SHP77 (cell line): ENCODE measurements around the gene RAB7A.

Experiments
- DNase-seq, 2 experiments: peaks; one replicate each; lab custom pipeline; 2025; lab: John Stamatoyannopoulos, UW

The RAB7A gene

GRCh38 chr3:128726023-128727016, at the start of gene RAB7A:
TSS of gene RAB7A (plus strand) at chr3:128726183. CDS start at chr3:128795368, 69,185 bp downstream.
- DNase-seq: peak; percentile 93 to 96

DNA sequence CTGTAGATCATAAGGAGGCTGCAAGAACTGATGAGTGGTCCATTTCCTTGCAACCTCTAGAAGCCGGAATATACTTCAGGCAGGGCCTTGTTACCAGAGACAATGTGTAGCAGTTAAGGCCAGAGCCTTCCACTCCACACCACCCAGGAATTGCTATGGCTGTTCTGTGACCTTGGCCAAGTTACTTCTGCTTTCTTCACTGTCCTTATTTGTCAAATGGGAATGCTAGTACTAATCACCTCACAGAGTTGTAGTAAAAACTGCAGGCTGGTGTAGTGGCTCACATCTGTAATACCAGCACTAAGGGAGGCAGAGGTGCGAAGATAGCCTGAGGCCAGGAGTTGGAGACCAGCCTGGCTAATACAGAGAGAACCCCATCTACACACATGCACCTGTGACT, 46.6 kb upstream of the RAB7A start:
- no peak for DNase-seq

DNA sequence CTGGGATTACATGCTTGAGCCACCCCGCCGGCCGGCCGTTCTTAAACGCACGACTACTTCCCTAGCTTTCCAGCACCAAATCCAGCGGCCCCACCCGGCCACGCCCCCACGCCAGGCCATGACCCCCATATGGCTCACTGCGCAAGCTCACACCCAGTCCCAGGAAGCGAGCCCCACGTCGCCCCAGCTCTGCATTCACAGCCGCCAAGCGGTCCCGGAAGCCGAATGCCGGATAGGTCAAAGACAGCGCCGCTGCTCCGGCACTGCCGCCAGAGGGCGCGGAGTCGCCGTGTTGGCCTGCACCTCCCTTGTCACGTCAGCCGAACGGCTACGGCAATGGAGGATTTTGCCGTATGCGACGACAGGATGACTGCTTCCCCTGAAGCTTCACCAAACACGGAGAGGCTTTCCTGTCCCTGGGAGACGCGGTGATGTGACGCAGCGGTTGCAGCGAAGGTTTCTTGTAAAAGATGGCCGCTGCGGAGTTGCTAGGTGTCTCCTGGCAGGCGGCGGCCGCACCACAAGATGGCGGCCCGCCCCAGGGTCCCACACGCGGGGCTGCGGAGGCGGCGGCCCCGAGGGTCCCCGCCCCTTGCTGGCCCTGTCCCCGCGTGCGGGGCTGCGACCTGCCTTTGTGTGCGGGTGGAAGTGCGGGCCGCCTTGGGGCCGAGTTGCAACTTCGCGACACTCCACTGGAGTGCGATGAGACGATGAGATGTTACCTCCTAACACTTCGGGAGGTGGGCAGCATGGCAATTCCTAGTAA, 45.2 kb upstream of the RAB7A start:
- peak; percentile 95 to 97 for DNase-seq

DNA sequence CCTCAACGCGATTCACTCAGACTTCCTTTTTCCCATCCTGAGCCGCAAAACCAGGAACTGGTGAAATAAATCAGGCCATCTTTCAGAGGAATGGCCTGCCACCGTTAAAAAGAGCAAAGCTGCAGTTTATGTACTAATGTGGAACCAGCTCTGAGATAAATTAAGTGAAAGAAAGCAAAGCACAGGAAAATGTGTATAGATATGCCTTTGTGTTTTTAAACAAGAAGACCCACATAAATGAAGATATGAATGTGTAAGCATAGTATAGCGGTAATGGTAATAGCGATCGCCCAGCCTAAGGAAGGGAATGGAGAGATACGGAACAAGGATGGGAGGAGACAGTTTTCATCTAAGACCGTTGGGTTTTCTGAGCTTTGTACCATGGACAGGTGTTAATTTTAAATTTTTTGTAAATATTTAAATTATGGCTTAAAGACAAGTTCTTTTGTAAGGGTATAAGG, 44.6 kb upstream of the RAB7A start:
- DNase-seq: peak in 1 of 2 experiments; percentile 17

DNA sequence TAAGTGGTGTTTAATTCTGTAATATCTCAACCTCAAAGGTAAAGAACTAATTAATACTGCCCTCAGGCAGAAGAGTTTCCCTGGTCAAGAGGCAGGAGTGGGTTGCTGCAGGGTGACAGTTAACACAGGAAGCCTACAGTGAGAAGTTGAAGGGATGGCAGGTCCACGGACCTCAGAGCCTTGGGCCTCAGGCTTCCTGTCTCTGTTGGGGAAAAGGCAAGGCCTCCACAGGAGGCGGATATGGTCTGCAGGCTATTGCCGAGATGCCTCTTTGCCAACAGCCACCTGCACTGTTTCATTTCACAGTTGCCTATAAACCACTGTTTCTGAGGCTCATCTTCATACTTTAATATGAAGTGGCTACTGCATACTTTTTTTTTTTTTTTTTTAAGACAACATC, 42.0 kb upstream of the RAB7A start:
- DNase-seq: no peak

DNA sequence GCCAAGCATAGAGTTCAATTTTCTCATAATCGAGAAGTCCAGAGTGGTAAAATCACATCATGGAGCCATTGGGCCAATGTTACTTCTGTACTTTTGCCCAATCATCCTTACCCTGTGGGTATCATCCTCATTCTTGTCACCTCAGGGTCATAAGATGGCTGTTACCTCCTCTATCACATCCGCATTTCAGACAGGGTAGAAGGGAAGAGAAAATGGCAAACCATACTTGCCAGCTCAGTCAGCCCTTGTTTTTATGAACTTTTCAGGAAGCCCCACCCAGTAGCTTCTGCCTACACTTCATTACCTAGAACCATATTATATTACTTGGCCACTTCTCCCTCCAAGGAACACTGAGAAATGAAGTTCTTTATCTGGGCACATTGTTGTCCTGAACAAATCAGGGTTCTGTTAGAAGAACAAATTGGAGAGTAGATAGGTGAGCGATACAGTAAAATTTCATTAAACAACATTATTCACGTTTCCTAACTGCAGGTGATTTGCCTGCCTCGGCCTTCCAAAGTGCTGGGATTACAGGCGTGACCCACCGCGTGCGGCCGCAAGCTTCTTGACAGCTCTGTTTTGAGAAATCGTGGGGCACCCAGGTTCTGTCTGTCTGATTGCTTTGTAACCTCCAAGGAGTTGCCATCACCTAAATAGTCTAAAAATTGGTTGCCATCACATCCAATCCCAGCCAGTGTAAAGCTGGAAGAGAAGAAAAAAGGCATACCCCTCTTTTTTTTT, 40.8 kb upstream of the RAB7A start:
- no peak for DNase-seq

DNA sequence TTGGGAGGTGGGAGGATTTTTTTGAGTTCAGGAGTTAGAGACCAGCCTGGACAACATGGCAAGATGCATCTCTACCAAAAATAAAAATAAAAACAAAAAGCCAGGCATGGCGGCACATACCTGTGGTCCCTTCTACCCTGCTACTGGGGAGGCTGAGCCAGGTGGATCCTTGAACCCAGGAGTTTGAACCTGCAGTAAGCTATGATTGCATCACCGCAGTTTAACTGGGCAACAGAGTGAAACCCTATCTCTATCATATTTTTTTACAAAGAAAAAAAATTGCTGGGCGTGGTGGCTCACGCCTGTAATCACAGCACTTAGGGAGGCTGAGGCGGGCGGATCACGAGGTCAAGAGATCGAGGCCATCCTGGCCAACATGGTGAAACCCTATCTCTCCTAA, 39.5 kb upstream of the RAB7A start:
- no peak for DNase-seq

DNA sequence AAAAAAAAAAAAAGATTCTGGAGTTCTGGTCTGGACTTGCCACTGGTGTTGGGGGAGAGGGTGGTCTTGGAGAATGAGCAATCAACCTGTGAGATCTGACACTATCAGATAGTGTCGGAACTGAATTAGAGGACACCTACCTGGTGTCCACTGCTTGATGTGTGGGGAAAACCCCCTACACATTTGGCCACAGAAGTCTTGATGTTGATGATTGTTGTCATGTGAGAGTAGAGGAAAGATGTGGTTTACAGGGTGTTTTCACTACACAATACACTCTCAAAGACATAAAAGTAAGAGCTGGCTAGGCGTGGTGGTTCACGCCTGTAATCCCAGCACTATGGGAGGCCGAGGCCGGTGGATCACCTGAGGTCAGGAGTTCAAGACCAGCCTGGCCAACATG, 36.9 kb upstream of the RAB7A start:
- no peak for DNase-seq

GRCh38 chr3:128693696-128694095, 32.3 kb upstream of the RAB7A start:
- no peak for DNase-seq

- no peak for DNase-seq
Measured at GRCh38 chr3:128697341-128697740, 28.6 kb upstream of the RAB7A start.

DNA sequence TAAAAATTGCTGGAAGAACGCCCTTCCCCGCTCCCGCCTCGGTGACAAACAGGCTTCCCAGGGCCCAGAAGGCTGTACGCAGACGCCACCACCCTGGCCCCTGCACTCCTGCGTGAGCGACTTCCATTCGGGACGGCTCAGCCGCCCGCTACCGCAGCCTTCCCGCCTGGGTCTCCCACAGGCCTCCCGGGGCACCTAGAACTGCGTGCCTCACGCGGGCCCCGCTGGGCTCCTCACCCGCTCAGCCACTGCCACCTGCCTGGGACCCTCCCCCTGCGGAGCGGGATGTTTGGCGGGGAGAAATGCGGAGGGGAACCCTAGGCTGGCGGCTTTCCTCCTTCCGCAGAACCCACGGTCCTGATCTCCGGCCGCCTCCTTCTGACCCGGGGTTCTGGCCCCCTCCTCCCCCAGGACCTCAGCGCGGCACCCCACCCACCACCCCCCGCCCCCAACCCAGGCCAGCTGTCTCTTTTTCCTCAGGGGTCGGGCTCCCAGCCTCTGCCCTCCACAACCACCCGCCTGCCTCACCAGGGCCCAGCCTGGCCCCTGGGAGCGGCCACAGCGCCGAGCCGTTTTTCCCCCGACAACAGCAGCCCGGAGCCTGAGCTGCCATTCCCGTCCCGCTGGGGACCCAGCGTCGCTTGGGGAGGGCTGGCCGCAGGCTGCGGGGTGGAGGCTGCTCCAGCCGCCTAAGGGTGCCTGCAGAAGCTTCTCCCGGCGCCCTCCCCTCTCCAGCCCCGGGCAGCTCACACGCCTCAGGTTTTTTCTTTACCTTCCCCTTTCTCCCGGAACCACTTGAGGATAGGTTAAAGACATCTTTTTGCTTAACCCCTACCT, 27.6 kb upstream of the RAB7A start:
- no peak for DNase-seq

DNA sequence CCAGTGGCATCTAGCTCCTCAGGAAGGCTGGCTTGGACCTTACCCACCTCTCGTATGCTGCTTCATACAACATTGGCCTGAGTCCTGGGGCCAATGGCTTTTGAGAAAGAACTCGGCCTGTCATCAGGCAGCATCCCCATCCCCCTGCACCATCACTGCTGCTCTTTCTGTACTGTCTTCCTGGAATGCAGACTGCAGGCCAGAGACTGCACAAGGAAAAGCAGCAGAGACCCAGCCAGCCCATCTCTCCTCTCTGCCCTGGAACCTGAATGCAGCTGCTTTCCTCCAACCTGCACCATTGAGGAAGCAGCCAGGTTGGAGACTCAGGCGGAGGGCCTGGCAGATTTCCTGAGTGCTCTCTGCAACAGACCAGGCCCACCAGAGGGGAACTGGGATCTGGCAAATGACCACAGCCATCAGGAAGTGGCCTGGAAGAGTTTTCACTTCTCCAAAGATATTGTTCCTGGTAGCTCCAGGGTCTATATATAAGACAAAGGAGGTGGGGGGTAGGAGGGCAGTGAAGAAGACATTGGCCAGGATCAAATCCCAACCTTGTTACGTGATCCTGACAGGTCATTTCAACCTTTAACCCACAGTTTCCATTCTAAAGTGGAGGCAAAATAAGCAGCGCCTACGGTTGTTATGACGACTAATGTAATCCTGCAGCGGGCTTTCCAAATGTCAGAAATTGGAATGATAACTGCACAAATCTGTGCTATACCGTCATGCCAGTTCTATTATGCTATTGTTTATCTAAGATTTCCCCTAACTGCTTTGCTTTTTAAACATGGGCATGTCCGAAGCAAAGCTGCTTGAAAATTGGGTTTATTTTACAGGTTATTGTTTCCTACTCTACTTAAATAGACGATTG, 24.4 kb upstream of the RAB7A start:
- DNase-seq: no peak

DNA sequence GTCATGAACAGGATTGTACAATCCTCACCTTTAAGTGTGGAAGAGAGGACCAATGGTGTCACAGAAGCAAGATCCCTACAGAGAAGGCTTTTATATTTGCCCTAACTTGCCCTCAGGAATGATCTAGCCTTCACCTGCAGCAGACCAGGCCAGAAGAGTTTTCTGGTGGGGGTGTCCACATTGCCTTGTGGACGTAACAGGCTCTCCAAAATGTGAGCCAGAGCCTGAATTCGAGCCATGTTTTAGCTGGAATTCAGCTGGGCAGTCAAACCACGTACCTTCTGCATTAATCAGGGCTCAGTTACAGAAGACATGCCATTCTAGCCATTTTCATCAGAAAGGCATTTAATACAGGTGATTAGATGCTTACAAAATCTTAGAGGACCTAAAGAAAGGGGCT, 23.6 kb upstream of the RAB7A start:
- no peak for DNase-seq

DNA sequence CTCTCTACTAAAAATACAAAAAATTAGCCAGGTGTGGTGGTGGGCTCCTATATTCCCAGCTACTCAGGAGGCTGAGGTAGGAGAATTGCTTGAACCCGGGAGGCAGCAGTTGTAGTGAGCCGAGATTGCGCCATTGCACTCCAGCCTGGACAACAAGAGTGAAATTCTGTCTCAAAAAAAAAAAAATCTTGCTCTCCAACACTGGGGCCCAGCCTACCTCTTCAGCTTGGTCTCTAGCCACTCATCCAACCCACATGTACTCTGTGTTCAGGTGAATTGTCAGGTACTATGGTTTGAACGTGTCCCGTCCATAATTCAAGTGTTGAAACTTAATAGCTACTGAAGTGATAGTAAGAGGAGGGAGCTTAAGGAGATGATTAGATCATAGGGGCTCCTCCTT, 22.4 kb upstream of the RAB7A start:
- DNase-seq: no peak

GRCh38 chr3:128706086-128706615, 19.8 kb upstream of the RAB7A start:
- DNase-seq: no peak

- DNase-seq: no peak
Measured at GRCh38 chr3:128707928-128708494, 18.0 kb upstream of the RAB7A start.

- DNase-seq: no peak
Measured at GRCh38 chr3:128709038-128709437, 16.9 kb upstream of the RAB7A start.

DNA sequence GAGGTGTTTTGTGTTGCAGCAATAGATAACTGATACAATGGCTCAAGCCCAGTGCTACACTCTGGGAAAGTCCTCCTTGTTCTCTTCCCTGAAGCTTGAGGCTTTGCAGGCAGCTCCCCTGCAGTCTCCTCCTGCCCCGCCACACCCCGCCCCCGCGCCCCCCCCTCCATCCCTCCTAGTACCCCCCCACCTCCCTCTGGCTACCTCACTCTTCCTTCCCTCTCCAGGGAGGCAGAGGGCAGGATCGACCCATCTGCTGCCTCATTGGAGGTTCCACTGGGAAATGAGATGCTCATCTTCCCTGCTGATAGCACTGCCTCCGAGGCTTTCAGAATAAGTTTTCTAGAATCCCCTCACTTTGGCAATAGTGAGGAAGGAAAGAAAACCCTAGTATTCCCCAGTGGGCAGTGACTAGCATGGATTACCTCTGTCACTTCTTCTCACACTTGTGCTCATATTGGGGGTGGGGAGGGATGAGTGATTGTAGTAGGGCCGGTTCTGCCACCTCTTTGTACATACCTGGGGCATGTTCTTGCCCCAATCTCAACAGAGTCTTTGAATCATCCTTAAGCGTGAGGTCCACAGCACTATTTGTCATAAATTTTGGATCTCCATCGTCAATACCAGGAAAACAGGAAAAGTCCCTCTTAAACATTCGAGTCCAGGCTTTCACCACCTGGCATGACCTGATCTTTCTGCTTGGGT, 16.3 kb upstream of the RAB7A start:
- DNase-seq: no peak

- DNase-seq: no peak
Measured at GRCh38 chr3:128710816-128711433, 15.1 kb upstream of the RAB7A start.
